Measurements from ENCODE around the gene HDAC4.

HDAC4 gene

DNA sequence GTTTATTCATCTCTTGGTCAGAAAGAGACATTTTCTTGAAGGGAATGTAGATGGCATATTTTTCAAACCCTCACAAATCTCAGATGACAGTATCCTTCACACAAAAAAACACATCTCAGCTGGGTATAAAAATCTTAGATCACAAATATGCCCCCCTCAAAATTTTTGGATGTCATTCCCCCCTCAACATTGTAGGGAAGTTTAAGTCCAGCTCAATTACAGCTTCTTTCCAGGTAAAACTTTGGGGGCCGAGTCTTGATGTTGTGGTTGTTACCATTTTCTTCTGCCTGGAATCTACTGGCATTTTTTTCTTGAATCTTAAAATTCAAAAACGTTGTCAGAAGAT lies 46.1 kb downstream of the HDAC4 start:
- H3K9me3 Mint-ChIP-seq: peaks cover 28% of the 10 kb centered on the region
- DNase-seq (ENCODE audit: low spot score): no peak
- peaks cover 2% of the 10 kb centered on the region for H3K4me1 Mint-ChIP-seq (ENCODE audit: low read depth)
- no peaks in the 10 kb centered on the region for H3K27me3 Mint-ChIP-seq (ENCODE audit: low read depth)
- no peak overlapping the region for H3K4me3 Mint-ChIP-seq
- no peak overlapping the region for H3K27ac Mint-ChIP-seq
- H3K36me3 Mint-ChIP-seq (ENCODE audit: low read depth): peaks cover 46% of the 10 kb centered on the region

DNA sequence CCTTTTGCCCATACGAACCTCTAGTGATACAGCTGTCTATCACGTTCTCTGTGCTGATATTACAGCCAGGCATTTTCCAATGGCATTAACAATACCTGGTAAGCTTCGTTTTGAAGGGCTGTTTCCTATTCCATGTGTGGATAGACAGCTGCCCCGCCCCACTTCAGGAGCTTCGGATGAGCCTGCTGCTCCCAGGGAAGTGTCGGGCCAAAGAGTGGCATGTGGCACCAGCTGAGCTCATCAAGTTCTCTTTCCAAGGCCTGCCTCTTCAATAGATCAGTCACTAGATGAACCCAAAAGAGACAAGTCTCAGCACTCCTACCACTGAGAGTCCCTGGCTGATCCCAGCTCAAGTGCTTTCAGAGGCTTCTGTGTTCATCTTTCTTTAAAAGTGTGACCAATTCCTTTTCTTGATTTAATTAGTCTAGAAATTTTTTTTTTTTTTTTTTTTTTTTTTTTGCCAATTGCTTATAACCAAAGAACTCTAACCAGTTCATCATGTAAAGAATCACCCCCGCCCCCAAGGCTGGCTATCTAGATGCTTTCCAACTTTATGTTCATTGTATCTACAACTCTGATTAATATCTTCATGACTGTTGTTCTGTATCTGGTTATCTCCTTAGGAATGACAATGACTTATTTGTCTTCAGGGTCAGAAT lies 46.6 kb downstream of the HDAC4 start:
- H3K36me3 Mint-ChIP-seq (ENCODE audit: low read depth): peaks cover 51% of the 10 kb centered on the region
- peaks cover 28% of the 10 kb centered on the region for H3K9me3 Mint-ChIP-seq
- no peak for DNase-seq (ENCODE audit: low spot score)
- no peak overlapping the region for H3K4me3 Mint-ChIP-seq
- no peaks in the 10 kb centered on the region for H3K27me3 Mint-ChIP-seq (ENCODE audit: low read depth)
- peaks cover 2% of the 10 kb centered on the region for H3K4me1 Mint-ChIP-seq (ENCODE audit: low read depth)
- no peak overlapping the region for H3K27ac Mint-ChIP-seq

- no peaks in the 10 kb centered on the region for H3K27me3 Mint-ChIP-seq (ENCODE audit: low read depth)
- H3K4me3 Mint-ChIP-seq: no peak overlapping the region
- H3K27ac Mint-ChIP-seq: no peak overlapping the region
- H3K9me3 Mint-ChIP-seq: peaks cover 28% of the 10 kb centered on the region
- no peak for DNase-seq (ENCODE audit: low spot score)
- peaks cover 52% of the 10 kb centered on the region for H3K36me3 Mint-ChIP-seq (ENCODE audit: low read depth)
- H3K4me1 Mint-ChIP-seq (ENCODE audit: low read depth): peaks cover 2% of the 10 kb centered on the region
Observed at GRCh38 chr2:239353692-239354091, 47.1 kb downstream of the HDAC4 start.

DNA sequence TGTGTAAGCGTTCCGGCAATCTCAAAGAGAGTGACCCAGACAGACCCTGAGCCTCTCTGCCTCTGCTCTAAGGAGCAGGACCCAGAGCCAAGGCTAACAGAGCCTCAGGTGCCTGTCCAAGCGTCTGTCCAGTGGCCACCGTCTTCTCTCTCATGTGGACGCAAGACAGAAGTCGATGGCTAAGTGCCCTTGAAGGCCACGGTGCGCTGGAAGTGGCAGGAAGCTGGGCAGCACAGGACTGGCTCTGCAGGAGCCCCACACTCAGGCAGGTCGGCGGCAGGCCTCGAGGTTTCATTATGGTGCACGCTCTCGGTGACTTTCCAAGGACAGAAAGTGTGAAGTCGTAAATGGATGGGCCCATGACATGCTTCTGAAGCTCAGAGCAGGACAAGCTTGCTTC lies 49.1 kb downstream of the HDAC4 start:
- no peak overlapping the region for H3K27ac Mint-ChIP-seq
- DNase-seq (ENCODE audit: low spot score): no peak
- peaks cover 46% of the 10 kb centered on the region for H3K36me3 Mint-ChIP-seq (ENCODE audit: low read depth)
- H3K27me3 Mint-ChIP-seq (ENCODE audit: low read depth): no peaks in the 10 kb centered on the region
- H3K4me3 Mint-ChIP-seq: no peak overlapping the region
- H3K9me3 Mint-ChIP-seq: peaks cover 23% of the 10 kb centered on the region
- peaks cover 2% of the 10 kb centered on the region for H3K4me1 Mint-ChIP-seq (ENCODE audit: low read depth)

GRCh38 chr2:239349453-239350135 lies 51.2 kb downstream of the HDAC4 start:
- Mint-ChIP-seq H3K27ac (no peak overlapping the region), H3K27me3 (ENCODE audit: low read depth) (no peaks in the 10 kb centered on the region), H3K4me3 (no peak overlapping the region), H3K4me1 (ENCODE audit: low read depth) (peaks cover 2% of the 10 kb centered on the region), H3K9me3 (peaks cover 7% of the 10 kb centered on the region), H3K36me3 (ENCODE audit: low read depth) (peaks cover 32% of the 10 kb centered on the region)
- no peak for DNase-seq (ENCODE audit: low spot score)

GRCh38 chr2:239348563-239349452 lies 52.0 kb downstream of the HDAC4 start:
- peaks cover 27% of the 10 kb centered on the region for H3K36me3 Mint-ChIP-seq (ENCODE audit: low read depth)
- no peak for DNase-seq (ENCODE audit: low spot score)
- H3K27ac Mint-ChIP-seq: no peak overlapping the region
- no peak overlapping the region for H3K4me3 Mint-ChIP-seq
- peaks cover 2% of the 10 kb centered on the region for H3K4me1 Mint-ChIP-seq (ENCODE audit: low read depth)
- H3K27me3 Mint-ChIP-seq (ENCODE audit: low read depth): no peaks in the 10 kb centered on the region
- peaks cover under 1% of the 10 kb centered on the region for H3K9me3 Mint-ChIP-seq

DNA sequence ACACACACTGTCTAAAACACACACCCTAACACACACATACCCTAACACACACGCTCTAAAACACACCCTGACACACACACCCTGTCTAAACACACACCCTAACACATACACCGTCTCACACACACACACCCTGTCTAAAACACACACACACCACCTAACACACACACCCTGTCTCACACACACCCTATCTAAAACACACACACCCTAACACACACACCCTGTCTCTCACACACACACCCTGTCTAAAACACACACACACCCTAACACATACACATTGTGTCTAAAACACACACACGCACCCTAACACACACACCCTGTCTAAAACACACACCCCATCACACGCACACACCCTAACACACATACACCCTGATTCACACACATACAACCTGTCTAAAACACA lies 54.1 kb downstream of the HDAC4 start:
- H3K27me3 Mint-ChIP-seq (ENCODE audit: low read depth): no peaks in the 10 kb centered on the region
- H3K4me3 Mint-ChIP-seq: no peak overlapping the region
- peaks cover 16% of the 10 kb centered on the region for H3K36me3 Mint-ChIP-seq (ENCODE audit: low read depth)
- H3K4me1 Mint-ChIP-seq (ENCODE audit: low read depth): peaks cover 2% of the 10 kb centered on the region
- no peaks in the 10 kb centered on the region for H3K9me3 Mint-ChIP-seq
- H3K27ac Mint-ChIP-seq: no peak overlapping the region
- DNase-seq (ENCODE audit: low spot score): no peak

- H3K27ac Mint-ChIP-seq: no peak overlapping the region
- no peaks in the 10 kb centered on the region for H3K27me3 Mint-ChIP-seq (ENCODE audit: low read depth)
- no peak overlapping the region for H3K4me3 Mint-ChIP-seq
- no peak for DNase-seq (ENCODE audit: low spot score)
- peaks cover 13% of the 10 kb centered on the region for H3K36me3 Mint-ChIP-seq (ENCODE audit: low read depth)
- peaks cover 9% of the 10 kb centered on the region for H3K4me1 Mint-ChIP-seq (ENCODE audit: low read depth)
- no peaks in the 10 kb centered on the region for H3K9me3 Mint-ChIP-seq
Observed at GRCh38 chr2:239345251-239345650, 55.6 kb downstream of the HDAC4 start.

GRCh38 chr2:239344857-239345216 lies 56.0 kb downstream of the HDAC4 start:
- DNase-seq (ENCODE audit: low spot score): no peak
- H3K36me3 Mint-ChIP-seq (ENCODE audit: low read depth): peaks cover 13% of the 10 kb centered on the region
- H3K27ac Mint-ChIP-seq: no peak overlapping the region
- H3K4me1 Mint-ChIP-seq (ENCODE audit: low read depth): peaks cover 14% of the 10 kb centered on the region
- H3K9me3 Mint-ChIP-seq: no peaks in the 10 kb centered on the region
- no peaks in the 10 kb centered on the region for H3K27me3 Mint-ChIP-seq (ENCODE audit: low read depth)
- no peak overlapping the region for H3K4me3 Mint-ChIP-seq

DNA sequence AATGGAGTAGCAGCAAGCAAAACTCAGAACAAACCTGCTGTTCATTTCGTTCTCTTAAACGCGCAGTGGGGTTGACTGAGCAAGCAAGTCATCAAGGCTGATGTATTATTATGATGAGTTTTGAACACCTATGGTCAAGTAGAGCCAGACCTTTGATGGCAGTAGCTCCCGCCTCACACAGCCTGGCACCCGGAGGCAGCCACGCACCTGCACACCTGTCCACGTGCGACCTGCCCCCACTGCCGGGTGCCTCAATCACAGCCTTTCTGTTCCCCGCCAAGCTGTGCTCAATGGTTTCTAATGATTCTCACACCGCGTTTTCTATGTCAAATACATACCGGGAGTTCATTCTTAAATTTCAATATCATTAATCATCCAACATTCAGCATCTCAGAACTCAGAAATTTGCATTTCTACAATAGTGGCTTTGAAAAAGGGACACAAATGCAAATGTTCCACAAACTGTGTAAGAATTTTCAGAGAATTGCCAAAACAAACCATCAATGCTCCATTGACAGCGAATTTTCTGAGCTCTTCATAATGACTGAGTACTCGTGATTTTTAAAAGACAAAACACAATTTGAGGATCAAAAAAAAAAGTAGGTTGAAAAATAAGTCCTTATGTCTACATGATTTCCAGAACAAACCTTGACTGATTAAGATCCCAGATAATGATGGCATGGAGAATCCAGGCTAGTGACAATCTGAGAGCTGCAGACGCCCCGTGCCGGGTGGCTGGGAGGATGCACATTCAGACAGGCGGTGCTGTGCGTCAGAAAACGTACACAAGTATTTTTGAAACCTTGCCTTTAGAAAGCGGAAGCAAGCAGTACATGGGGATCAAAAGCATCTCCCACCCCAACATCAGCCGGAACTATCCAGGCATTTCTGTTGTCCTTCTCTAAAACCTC lies 56.6 kb downstream of the HDAC4 start:
- Mint-ChIP-seq H3K4me3 (no peak overlapping the region), H3K27me3 (ENCODE audit: low read depth) (no peaks in the 10 kb centered on the region), H3K36me3 (ENCODE audit: low read depth) (peaks cover 7% of the 10 kb centered on the region), H3K4me1 (ENCODE audit: low read depth) (peaks cover 20% of the 10 kb centered on the region), H3K27ac (no peak overlapping the region), H3K9me3 (no peaks in the 10 kb centered on the region)
- no peak for DNase-seq (ENCODE audit: low spot score)

DNA sequence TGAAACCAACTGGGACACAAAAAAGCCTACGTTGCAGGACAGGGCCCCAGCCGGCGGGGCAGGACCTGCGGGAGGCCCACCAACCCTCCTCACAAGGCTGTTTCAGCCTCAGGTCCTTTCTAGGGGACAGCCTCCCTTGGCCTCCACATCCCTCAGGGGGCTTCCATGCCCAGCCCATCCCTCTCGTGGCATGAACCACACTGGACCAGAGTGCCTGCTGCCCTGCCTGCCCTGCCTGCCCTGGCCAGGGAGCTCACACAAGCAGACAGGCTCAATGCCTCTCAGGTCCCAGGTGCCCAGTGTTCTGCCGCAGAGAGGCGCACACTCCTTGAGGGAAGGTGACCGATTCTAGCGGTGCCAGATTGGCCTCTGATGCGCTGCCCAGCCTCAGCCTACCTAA lies 57.4 kb downstream of the HDAC4 start:
- no peak for DNase-seq (ENCODE audit: low spot score)
- H3K27me3 Mint-ChIP-seq (ENCODE audit: low read depth): no peaks in the 10 kb centered on the region
- no peak overlapping the region for H3K27ac Mint-ChIP-seq
- H3K9me3 Mint-ChIP-seq: no peaks in the 10 kb centered on the region
- peaks cover 26% of the 10 kb centered on the region for H3K4me1 Mint-ChIP-seq (ENCODE audit: low read depth)
- no peak overlapping the region for H3K4me3 Mint-ChIP-seq
- peaks cover 7% of the 10 kb centered on the region for H3K36me3 Mint-ChIP-seq (ENCODE audit: low read depth)

- Mint-ChIP-seq H3K9me3 (no peaks in the 10 kb centered on the region), H3K27me3 (ENCODE audit: low read depth) (no peaks in the 10 kb centered on the region), H3K36me3 (ENCODE audit: low read depth) (peaks cover 7% of the 10 kb centered on the region), H3K4me3 (no peak overlapping the region), H3K27ac (no peak overlapping the region), H3K4me1 (ENCODE audit: low read depth) (peaks cover 31% of the 10 kb centered on the region)
- DNase-seq (ENCODE audit: low spot score): no peak
Observed at GRCh38 chr2:239341840-239342239, 59.0 kb downstream of the HDAC4 start.

DNA sequence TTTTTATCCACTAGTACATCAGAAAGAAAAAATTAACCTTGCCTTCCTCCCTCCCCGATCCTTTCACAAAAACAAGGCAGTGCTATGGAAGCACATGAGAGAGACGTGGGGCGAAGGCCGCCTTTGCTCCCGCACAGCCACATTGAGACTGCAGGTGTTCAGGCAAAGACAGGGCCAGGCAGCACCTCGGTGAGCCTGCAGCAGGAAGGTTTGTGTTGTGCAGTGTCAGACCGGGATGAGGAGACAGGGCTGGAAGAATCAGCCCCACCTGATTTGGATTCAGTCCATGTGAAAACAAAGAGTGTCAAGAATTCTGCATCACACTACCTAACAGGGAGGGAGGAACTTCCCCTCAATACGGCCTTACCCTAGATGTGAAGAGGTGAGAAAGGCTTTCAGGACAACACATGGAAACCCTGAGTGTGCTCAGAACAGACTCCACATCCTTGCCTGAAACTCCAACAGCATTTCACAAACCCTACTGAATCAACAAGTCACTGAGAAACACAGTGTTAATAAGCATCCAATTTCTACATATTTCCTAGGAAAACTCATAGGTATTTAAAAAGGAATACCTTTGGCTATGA lies 59.6 kb downstream of the HDAC4 start:
- DNase-seq (ENCODE audit: low spot score): no peak
- no peaks in the 10 kb centered on the region for H3K9me3 Mint-ChIP-seq
- no peak overlapping the region for H3K27ac Mint-ChIP-seq
- peaks cover 7% of the 10 kb centered on the region for H3K36me3 Mint-ChIP-seq (ENCODE audit: low read depth)
- peaks cover 34% of the 10 kb centered on the region for H3K4me1 Mint-ChIP-seq (ENCODE audit: low read depth)
- H3K4me3 Mint-ChIP-seq: no peak overlapping the region
- no peaks in the 10 kb centered on the region for H3K27me3 Mint-ChIP-seq (ENCODE audit: low read depth)
